Measurements from ENCODE around the gene SRSF5. TPM values are rescaled to one million over a fixed set of nuclear protein-coding genes. Genes with fewer than 3 reads are reported as not detected.

The SRSF5 gene
- total and polyA plus RNA-seq, 8 donors: 188 to 780 (median 659) TPM

GRCh38 chr14:69803753-69804152 is 36.8 kb downstream of the SRSF5 start:
- no peak overlapping the region for H3K27ac ChIP-seq

DNA sequence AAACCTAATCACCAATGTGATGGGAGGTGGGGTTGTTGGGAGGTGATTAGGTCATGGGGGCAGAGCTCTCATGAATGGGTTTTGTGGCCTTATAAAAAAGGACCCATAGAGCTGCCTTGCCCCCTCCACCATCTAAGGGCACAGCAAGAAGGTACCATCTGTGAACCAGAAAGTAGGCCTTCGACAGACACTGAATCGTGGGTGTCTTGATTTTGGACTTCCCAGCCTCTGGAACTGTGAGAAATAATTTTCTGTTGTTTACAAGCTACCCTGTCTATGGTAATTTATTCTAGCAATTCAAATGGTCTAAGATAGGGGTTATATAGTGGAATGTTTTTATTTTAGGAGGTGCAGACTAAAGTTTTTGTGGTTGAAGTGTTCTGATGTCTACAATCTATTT is 38.0 kb downstream of the SRSF5 start:
- H3K27ac ChIP-seq: no peak overlapping the region
- no peak overlapping the region for H3K4me3 ChIP-seq
- DNase-seq: no peak
- intact Hi-C loops (cut with DNase I): no loop called here
- no peaks in the 10 kb centered on the region for H3K4me1 ChIP-seq
- no peaks in the 10 kb centered on the region for H3K36me3 ChIP-seq
- no peak for ATAC-seq
- no peaks in the 10 kb centered on the region for H3K9me3 ChIP-seq
- no peaks in the 10 kb centered on the region for H3K27me3 ChIP-seq
- TF ChIP-seq, protein P1, sequence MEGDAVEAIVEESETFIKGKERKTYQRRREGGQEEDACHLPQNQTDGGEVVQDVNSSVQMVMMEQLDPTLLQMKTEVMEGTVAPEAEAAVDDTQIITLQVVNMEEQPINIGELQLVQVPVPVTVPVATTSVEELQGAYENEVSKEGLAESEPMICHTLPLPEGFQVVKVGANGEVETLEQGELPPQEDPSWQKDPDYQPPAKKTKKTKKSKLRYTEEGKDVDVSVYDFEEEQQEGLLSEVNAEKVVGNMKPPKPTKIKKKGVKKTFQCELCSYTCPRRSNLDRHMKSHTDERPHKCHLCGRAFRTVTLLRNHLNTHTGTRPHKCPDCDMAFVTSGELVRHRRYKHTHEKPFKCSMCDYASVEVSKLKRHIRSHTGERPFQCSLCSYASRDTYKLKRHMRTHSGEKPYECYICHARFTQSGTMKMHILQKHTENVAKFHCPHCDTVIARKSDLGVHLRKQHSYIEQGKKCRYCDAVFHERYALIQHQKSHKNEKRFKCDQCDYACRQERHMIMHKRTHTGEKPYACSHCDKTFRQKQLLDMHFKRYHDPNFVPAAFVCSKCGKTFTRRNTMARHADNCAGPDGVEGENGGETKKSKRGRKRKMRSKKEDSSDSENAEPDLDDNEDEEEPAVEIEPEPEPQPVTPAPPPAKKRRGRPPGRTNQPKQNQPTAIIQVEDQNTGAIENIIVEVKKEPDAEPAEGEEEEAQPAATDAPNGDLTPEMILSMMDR (IDR thresholded peaks at IDR 0.05): no peak

More at GRCh38 chr14:69803753-69804152, 36.8 kb downstream of the SRSF5 start:
- TF ChIP-seq, protein P1 (IDR thresholded peaks at IDR 0.05): no peak
- no peak for ATAC-seq
- no peaks in the 10 kb centered on the region for H3K36me3 ChIP-seq
- intact Hi-C loops (cut with DNase I): no loop called here
- no peaks in the 10 kb centered on the region for H3K9me3 ChIP-seq
- no peaks in the 10 kb centered on the region for H3K27me3 ChIP-seq
- no peak overlapping the region for H3K4me3 ChIP-seq
- H3K4me1 ChIP-seq: no peaks in the 10 kb centered on the region
- no peak for DNase-seq

GRCh38 chr14:69807192-69807591 is 40.2 kb downstream of the SRSF5 start:
- no peaks in the 10 kb centered on the region for H3K4me1 ChIP-seq
- H3K4me3 ChIP-seq: no peak overlapping the region
- DNase-seq (no peak), ATAC-seq (no peak)
- intact Hi-C loops (cut with DNase I): no loop called here
- H3K27me3 ChIP-seq: peaks cover 0 to under 1% of the 10 kb centered on the region in 2 donors
- H3K27ac ChIP-seq: no peak overlapping the region
- no peaks in the 10 kb centered on the region for H3K9me3 ChIP-seq
- H3K36me3 ChIP-seq: no peaks in the 10 kb centered on the region
- TF ChIP-seq, protein P1 (IDR thresholded peaks at IDR 0.05): no peak

DNA sequence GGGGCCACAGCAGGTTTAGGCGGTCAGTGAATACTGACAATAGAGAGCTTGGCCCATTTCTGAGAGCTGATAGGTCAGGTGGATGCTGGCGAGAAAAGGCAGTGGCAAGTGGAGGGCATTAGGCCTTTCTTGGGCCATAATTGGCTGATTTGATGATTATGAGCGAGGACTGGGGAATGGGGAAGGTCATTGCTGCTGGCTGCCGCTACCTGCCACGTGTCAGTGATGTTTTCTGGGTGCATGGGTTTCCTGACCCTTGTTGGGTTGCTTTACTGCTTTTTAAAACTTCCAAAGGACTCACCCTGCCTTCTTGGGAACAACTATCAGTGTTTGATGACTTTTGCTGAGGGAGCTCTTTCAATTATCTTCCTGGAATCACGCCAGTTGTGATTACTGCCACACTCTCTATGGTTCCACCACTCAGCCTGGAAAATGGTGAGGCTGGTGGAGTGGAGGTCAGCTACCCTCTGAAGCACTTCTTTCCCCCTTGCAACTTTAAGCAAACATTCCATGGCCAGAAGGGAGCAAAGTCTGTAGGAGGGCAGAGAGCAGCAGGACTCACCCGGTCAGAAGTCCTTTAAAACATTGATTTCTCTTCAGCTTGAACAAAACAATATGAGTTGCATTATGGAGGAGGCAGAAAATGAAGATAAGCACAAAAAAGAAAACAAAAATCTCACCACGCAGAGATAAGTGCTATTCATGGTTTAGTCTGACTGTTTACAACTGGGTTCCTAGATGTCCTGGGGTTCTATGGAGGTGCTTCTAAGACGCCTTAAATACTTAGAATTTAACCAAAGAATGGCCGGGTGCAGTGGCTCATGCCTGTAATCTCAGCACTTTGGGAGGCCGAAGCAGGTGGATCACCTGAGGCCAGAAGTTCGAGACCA is 42.2 kb downstream of the SRSF5 start:
- Histone ChIP-seq H3K27me3 (peaks cover 0 to 7% of the 10 kb centered on the region in 2 donors), H3K9me3 (no peaks in the 10 kb centered on the region), H3K4me3 (no peak overlapping the region), H3K27ac (no peak overlapping the region), H3K4me1 (no peaks in the 10 kb centered on the region), H3K36me3 (no peaks in the 10 kb centered on the region)
- ATAC-seq: no peak
- TF ChIP-seq, protein P1 (IDR thresholded peaks at IDR 0.05): no peak
- intact Hi-C loops (cut with DNase I): no loop called here
- DNase-seq: no peak

GRCh38 chr14:69811227-69811867 is 44.4 kb downstream of the SRSF5 start:
- H3K4me1 ChIP-seq: no peaks in the 10 kb centered on the region
- peaks cover 0 to 13% of the 10 kb centered on the region in 2 donors for H3K27me3 ChIP-seq
- no peak overlapping the region for H3K4me3 ChIP-seq
- no peak overlapping the region for H3K27ac ChIP-seq
- ATAC-seq: no peak
- no peaks in the 10 kb centered on the region for H3K9me3 ChIP-seq
- no peaks in the 10 kb centered on the region for H3K36me3 ChIP-seq
- TF ChIP-seq, protein P1 (IDR thresholded peaks at IDR 0.05): no peak
- intact Hi-C loops (cut with DNase I): loop anchor here in 1 of 2 donors (10.0 kb wide), 1 partner anchor 213 kb away; no protein-coding TSS in a partner anchor
- no peak for DNase-seq

Data from left lung (tissue), 10 donors.